AG04450 (cell line): ENCODE data around the gene CDH22. TPM values are rescaled to one million over a fixed set of nuclear protein-coding genes. Genes with fewer than 3 reads are reported as not detected.

Experiments used
- CTCF ChIA-PET: fragments of 300-600, 350-600 bp; formaldehyde crosslinking; extraction: SDS; loops from one replicate; lab custom pipeline; 2022; ENCODE audit warnings: antibody characterized with exemption, inconsistent platforms; lab: Charles Lee
- POLR2A ChIA-PET: fragments of 350-600 bp; formaldehyde crosslinking; extraction: SDS; loops from one replicate; lab custom pipeline; 2021; ENCODE audit warnings: antibody characterized with exemption, inconsistent platforms; lab: Yijun Ruan, JAX
- DNase-seq: peaks from one replicate; pipeline ENCODE4 v3.0.0-alpha.2; 2011; ENCODE audit warnings: low read depth, low spot score
- H3K27ac ChIP-seq: one replicate; pipeline ENCODE4 v1.5.1; 2012; ENCODE audit warnings: low read depth, low read length, control low read depth
- H3K27me3 ChIP-seq: one replicate; pipeline ENCODE4 v1.6.0; 2012; ENCODE audit warnings: low read length; ENCODE audit not compliant: control insufficient read depth, insufficient read depth
- H3K4me3 ChIP-seq: 2 replicates; pipeline ENCODE4 v1.5.1; 2011; ENCODE audit warnings: mild to moderate bottlenecking, low read depth, low read length, control low read depth
- H3K9me3 ChIP-seq: 2 replicates; pipeline ENCODE4 v1.5.1; 2012; ENCODE audit warnings: low read length; ENCODE audit not compliant: control insufficient read depth, insufficient read depth
- CTCF ChIP-seq: IDR thresholded peaks from 2 replicates; pipeline ENCODE4 v1.5.1; 2011; ENCODE audit warnings: low read depth, low read length, control low read depth, inconsistent platforms
- polyA plus RNA-seq: library from polyadenylated mRNA; depleted of rRNA; stranded (reverse); fragments of >200 nt; gene quantifications from 2 replicates; pipeline ENCODE4 v1.2.3, GENCODE V29; 2011

The CDH22 gene
- polyA plus RNA-seq, 1 experiment: not detected

- no peak for TF ChIP-seq CTCF
- no peak for DNase-seq
- CTCF ChIA-PET: no interaction called here
- POLR2A ChIA-PET: no interaction called here
- no peak overlapping the region for H3K27ac ChIP-seq
- peaks cover 4% of the 10 kb centered on the region for H3K27me3 ChIP-seq
- H3K4me3 ChIP-seq: no peak overlapping the region
- no peaks in the 10 kb centered on the region for H3K9me3 ChIP-seq
Observed at GRCh38 chr20:46284040-46284427, 24.3 kb downstream of the CDH22 start.

- no peak overlapping the region for H3K4me3 ChIP-seq
- H3K9me3 ChIP-seq: no peaks in the 10 kb centered on the region
- ChIA-PET CTCF (no interaction called here), POLR2A (no interaction called here)
- no peak overlapping the region for H3K27ac ChIP-seq
- TF ChIP-seq CTCF: no peak
- DNase-seq: no peak
- peaks cover 4% of the 10 kb centered on the region for H3K27me3 ChIP-seq
Observed at GRCh38 chr20:46283426-46284039, 24.8 kb downstream of the CDH22 start.

- CTCF ChIA-PET: interaction anchor here (0.6 kb wide), 1 partner anchor 1187 kb away, joined by 5 read pairs; no protein-coding TSS in a partner anchor
- Histone ChIP-seq H3K27me3 (peaks cover 4% of the 10 kb centered on the region), H3K4me3 (no peak overlapping the region), H3K9me3 (no peaks in the 10 kb centered on the region), H3K27ac (no peak overlapping the region)
- no peak for DNase-seq
- POLR2A ChIA-PET: no interaction called here
- no peak for TF ChIP-seq CTCF
Observed at GRCh38 chr20:46282669-46283068, 25.6 kb downstream of the CDH22 start.

GRCh38 chr20:46279103-46279502, 29.2 kb downstream of the CDH22 start:
- Histone ChIP-seq H3K27ac (no peak overlapping the region), H3K4me3 (no peak overlapping the region), H3K27me3 (peaks cover 9% of the 10 kb centered on the region), H3K9me3 (no peaks in the 10 kb centered on the region)
- CTCF ChIA-PET: no interaction called here
- no peak for DNase-seq
- POLR2A ChIA-PET: no interaction called here
- TF ChIP-seq CTCF: no peak

GRCh38 chr20:46277602-46278001, 30.7 kb downstream of the CDH22 start:
- POLR2A ChIA-PET: no interaction called here
- no peak for TF ChIP-seq CTCF
- CTCF ChIA-PET: no interaction called here
- Histone ChIP-seq H3K27ac (no peak overlapping the region), H3K4me3 (no peak overlapping the region), H3K27me3 (peaks cover 6% of the 10 kb centered on the region), H3K9me3 (no peaks in the 10 kb centered on the region)
- DNase-seq: no peak
